BJ (cell line): ENCODE results near the gene ISL1. TPM values are rescaled to one million over a fixed set of nuclear protein-coding genes. Genes with fewer than 3 reads are reported as not detected.

Experiments used
- CTCF ChIA-PET: fragments of 350-600 bp; formaldehyde crosslinking; extraction: SDS; loops from one replicate; lab custom pipeline; 2021; ENCODE audit warnings: antibody characterized with exemption, inconsistent platforms; lab: Yijun Ruan, JAX
- POLR2A ChIA-PET: fragments of 300-600 bp; sonication (Branson Sonifier 250); formaldehyde crosslinking; extraction: SDS; loops from one replicate; lab custom pipeline; 2021; ENCODE audit warnings: antibody characterized with exemption; lab: Charles Lee
- DNase-seq: peaks from one replicate; pipeline ENCODE4 v3.0.0-alpha.2; 2011; ENCODE audit warnings: low read depth
- H3K27me3 ChIP-seq: 2 replicates; pipeline ENCODE4 v1.6.0; 2011; ENCODE audit warnings: low read length; ENCODE audit not compliant: control insufficient read depth, insufficient read depth
- H3K36me3 ChIP-seq: 2 replicates; pipeline ENCODE4 v1.5.1; 2011; ENCODE audit warnings: low read length; ENCODE audit not compliant: control insufficient read depth, insufficient read depth
- H3K4me3 ChIP-seq: 2 replicates; pipeline ENCODE4 v1.5.1; 2011; ENCODE audit warnings: low read depth, mild to moderate bottlenecking, control low read depth, low read length
- polyA plus RNA-seq: library from polyadenylated mRNA; depleted of rRNA; stranded (reverse); fragments of >200 nt; gene quantifications from 2 replicates; pipeline ENCODE4 v1.2.3, GENCODE V29; 2011
- TF ChIP-seq, protein P1 (sequence below): IDR thresholded peaks from 2 replicates; pipeline ENCODE4 v1.5.1; 2011; ENCODE audit warnings: low read depth, mild to moderate bottlenecking, control low read depth, inconsistent platforms, low read length, moderate library complexity; ENCODE audit not compliant: insufficient read depth

Gene ISL1
- polyA plus RNA-seq, 1 experiment, result 1.2 TPM

DNA sequence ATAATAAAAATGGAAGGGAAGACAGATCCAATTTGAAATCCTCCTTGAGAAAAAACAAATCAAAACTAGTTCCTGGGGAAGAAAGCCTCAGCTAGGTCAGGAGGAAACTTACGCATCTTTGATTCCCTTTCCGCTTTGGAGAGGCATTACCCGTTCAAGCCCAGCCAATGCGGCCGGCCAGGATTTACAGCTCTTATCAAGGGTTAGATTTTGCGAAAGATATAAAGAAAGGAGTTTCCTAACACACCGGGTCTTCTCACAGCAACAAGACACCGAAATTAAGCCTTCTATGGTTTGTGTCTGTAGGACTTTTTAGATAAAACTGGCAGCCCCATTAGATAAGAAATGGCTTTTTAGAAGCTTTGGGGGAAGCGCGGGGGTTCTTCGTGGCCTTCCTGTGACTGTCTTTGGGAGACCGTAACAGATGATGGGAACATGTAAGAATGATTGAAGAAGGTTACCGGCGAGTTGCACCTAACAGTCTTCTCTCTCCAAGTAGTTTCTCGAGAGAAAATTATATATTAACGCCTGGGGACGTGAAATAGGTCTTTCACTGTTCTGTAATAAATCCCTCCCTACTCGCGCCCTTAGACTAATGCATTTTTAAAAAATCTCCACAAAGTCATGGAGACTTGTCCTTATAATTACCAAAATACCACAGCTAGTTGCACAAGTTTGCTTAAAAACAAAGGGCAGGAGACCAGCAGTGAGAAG lies 1.3 kb upstream of the ISL1 start:
- Histone ChIP-seq H3K27me3 (peaks cover 5% of the 10 kb centered on the region), H3K36me3 (no peaks in the 10 kb centered on the region), H3K4me3 (peak overlapping the region; percentile 70)
- TF ChIP-seq, protein P1, sequence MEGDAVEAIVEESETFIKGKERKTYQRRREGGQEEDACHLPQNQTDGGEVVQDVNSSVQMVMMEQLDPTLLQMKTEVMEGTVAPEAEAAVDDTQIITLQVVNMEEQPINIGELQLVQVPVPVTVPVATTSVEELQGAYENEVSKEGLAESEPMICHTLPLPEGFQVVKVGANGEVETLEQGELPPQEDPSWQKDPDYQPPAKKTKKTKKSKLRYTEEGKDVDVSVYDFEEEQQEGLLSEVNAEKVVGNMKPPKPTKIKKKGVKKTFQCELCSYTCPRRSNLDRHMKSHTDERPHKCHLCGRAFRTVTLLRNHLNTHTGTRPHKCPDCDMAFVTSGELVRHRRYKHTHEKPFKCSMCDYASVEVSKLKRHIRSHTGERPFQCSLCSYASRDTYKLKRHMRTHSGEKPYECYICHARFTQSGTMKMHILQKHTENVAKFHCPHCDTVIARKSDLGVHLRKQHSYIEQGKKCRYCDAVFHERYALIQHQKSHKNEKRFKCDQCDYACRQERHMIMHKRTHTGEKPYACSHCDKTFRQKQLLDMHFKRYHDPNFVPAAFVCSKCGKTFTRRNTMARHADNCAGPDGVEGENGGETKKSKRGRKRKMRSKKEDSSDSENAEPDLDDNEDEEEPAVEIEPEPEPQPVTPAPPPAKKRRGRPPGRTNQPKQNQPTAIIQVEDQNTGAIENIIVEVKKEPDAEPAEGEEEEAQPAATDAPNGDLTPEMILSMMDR, result no peak
- ChIA-PET CTCF (interaction anchor here (0.9 to 1.3 kb wide), 3 partner anchors 11 to 399 kb away, joined by 3 to 4 read pairs (median 3); no protein-coding TSS in a partner anchor), POLR2A (no interaction called here)
- DNase-seq, result no peak

DNA sequence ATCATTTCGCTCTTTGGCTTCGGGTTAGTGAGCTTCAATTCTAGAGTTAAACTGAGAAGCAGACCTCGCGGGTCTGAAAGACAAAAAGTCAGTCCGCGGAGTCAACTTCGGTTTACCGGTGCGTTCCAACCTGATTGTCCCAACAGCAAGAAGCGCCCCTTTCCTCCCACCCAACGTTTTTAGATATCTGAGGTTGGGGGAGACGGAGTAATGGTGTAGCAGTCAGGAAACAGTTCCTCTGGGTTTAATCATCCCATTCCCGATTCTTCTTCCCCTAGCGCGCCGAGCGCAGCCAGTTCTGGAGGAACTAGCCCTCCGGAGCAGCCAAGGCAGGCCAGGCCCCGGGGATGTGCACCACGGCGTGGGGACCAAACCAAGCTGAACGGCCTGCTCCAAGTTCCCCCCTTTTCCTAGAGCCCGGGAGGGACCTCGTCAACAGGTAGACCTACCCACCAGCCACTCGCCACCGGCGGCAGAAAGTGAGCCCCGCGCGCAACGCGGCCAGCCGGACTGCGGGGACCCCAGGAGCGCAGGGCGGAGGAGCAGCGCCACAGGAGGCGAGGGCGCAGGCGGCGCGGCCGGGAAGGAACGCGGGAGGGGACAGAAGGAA lies 622 bp upstream of the ISL1 start:
- Histone ChIP-seq H3K4me3 (peak overlapping the region; percentile 70), H3K36me3 (no peaks in the 10 kb centered on the region), H3K27me3 (peaks cover 2% of the 10 kb centered on the region; the same call in 1 of the 2 replicates)
- TF ChIP-seq, protein P1, result no peak
- POLR2A ChIA-PET, result interaction anchor here (0.6 kb wide), 1 partner anchor 8 kb away, joined by 7 read pairs; no protein-coding TSS in a partner anchor
- DNase-seq, result no peak
- CTCF ChIA-PET, result interaction anchor here (0.8 to 1.6 kb wide), 3 partner anchors 12 to 578 kb away, joined by 3 to 4 read pairs (median 3); no protein-coding TSS in a partner anchor

DNA sequence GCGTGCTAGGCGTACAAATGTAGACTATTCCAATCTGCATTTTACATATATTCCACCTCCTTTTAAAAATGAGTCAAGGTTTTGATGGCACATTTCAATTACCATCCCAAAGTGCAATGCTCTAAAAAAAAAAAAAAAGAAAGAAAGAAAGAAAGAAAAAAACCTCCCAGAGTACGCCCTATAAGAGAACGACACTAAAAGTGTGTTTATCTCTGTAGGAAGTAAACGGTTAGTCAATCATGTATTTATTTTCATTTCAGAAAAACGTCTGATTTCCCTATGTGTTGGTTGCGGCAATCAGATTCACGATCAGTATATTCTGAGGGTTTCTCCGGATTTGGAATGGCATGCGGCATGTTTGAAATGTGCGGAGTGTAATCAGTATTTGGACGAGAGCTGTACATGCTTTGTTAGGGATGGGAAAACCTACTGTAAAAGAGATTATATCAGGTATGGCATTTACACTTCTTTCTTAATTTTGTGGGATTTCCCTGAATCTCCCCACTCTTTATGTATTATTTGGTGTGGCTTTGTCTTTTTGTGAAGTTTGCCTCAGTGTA lies 1.1 kb downstream of the ISL1 start:
- ChIA-PET CTCF (interaction anchor here (0.7 to 0.8 kb wide), 2 partner anchors 10 to 214 kb away, joined by 3 to 4 read pairs; no protein-coding TSS in a partner anchor), POLR2A (interaction anchor here (1.1 kb wide), 1 partner anchor 12 kb away, joined by 4 read pairs; no protein-coding TSS in a partner anchor)
- Histone ChIP-seq H3K36me3 (no peaks in the 10 kb centered on the region), H3K27me3 (no peaks in the 10 kb centered on the region), H3K4me3 (peak overlapping the region; percentile 70)
- TF ChIP-seq, protein P1, result no peak
- DNase-seq, result no peak

DNA sequence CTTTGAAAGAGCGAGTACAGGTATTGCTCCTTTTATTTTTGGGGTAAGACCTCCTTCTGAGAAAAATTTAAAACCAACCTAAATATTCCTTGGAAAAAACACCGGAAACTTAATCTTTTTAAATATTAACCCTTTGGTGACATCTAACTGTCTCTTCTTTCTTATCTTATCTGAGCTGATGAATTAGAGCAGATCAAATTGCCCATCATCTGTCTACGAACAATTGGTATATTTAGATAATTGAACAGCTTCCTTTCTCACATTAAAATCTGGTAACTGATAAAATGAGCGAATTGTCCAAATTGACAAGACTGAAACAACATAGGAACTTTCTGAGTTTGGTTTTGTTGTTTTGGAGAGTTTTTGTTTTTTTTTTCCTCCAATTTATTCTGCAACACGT lies 2.0 kb downstream of the ISL1 start:
- no peak overlapping the region for H3K4me3 ChIP-seq
- no peak for DNase-seq
- TF ChIP-seq, protein P1, result no peak
- no peaks in the 10 kb centered on the region for H3K36me3 ChIP-seq
- no peaks in the 10 kb centered on the region for H3K27me3 ChIP-seq
- ChIA-PET CTCF (no interaction called here), POLR2A (no interaction called here)
